ENCODE data around the gene PLXDC1. TPM values are rescaled to one million over a fixed set of nuclear protein-coding genes. Genes with fewer than 3 reads are reported as not detected.
"Not testable (repeated sequence)": the region's sequence is repeated elsewhere in the genome, so short reads cannot be mapped to it uniquely, and the experiment has no call there.

The PLXDC1 gene
- polyA plus RNA-seq, 3 donors: 6.1 to 7.9 (median 7.4) TPM

DNA sequence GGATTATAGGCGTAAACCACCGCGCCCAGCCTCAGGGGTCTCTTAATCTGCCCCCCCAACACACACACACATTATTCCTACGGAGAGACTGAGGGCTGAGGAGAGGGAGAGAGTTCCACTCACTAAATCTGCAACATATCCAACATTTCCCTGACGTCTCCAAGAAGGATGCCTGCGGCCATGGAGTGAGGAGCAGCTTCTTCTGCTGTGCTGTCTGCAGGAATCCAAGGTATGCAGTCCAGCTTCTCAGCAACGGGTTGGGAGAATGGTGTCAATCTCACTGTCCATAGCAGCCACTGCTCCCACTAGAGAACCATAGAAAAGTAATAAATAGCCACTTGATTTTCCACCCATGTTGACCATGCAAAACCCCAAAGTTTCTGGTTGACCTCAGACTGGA, 5.1 kb upstream of the PLXDC1 start:
- DNase-seq: no peak

GRCh38 chr17:39155654-39156053, 4.2 kb upstream of the PLXDC1 start:
- no peak for DNase-seq

- DNase-seq: peak; percentile 91
These were observed 2.2 kb upstream of the PLXDC1 start for GRCh38 chr17:39153599-39154051.

DNA sequence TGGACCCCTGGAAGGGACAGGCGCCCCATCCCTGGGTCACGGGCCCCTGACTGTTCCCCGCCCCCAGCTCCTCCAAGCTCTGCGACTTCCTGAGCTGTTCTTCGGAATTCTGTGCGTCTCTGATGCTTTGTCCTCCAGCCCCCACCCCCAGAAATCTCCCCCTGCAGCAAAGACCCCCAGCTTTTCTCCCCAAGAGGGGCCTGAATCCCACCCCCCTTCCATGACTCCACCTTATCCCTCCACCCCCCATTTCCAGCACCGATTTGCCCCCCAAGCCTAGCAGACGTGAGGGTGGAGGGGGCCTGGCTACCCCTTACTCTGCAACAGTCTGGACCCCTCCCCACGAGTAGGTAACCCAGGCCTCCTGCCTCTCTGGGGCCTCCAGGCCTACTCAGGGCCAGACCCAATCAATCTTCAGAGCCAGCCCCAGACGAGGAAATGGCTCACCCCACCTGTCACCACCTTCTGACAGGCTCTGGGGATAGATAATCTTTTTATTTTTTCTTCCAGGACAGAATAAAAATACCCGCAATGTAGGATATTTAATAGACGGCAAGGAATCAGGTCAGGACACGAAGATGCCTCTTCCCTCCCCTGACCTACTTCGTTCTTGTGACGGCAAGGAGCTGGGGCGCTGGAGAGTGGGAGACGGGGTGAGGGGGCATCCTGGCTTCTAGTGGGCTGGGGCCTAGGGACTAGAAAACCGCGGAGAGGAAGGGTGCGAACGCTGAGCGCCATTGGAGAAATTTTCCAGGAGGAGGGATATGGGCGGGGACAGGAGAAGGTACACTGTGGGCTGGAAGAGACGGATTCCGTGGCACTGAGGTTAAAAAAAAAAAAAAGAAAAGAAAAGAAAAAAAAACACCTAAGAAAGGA, 744 bp upstream of the PLXDC1 start:
- no peak for DNase-seq

- DNase-seq: no peak
These were observed 665 bp downstream of the PLXDC1 start for GRCh38 chr17:39150795-39151149.

DNA sequence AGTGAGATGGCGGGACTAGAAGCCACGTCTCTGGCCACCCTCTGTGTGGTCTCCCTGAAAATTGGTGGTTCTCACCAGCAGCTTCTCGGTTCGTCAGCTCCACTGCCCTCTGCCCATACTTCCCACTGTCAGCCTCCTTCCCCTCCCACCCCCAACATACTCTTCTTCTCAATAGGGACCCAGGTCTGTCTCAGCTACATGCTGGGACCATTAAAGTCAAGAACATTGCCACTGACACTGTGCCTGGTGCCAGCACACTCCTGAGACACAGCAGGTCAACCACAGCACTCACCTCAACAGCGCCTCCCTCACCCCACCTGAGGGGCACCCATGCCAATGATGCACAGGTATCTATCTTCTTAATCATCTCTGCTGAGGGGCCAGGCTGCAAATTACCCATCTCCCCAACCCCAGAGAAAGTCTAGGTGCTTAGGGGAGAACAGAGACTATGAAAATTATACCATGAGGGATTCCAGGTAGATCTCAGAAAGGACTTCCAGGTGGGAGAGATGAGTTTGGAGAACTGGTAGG, 1.3 kb downstream of the PLXDC1 start:
- DNase-seq: no peak

- DNase-seq: no peak
These were observed 3.9 kb downstream of the PLXDC1 start for GRCh38 chr17:39147221-39148185.

- DNase-seq: no peak
These were observed 5.2 kb downstream of the PLXDC1 start for GRCh38 chr17:39146273-39146672.

DNA sequence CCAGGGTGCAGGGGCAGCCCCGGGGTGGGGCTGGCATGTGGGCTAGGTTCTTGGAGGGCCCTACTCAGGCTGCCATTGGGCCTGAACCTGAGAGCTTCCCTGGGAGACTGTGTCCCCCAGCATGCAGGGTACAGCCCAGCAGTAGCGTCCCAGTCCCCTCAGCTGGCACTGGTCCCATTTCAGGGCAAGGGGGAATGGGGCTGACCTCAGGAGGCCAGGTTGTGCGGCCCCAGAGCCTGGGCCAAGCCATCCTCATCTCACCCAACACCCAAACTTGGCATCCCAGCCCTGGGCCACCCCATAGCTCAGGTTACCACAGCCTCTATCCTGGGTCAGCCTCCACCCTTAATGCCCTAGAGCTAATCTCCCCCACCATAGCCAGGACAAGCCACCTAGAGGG, 6.3 kb downstream of the PLXDC1 start:
- DNase-seq: no peak

- no peak for DNase-seq
These were observed 7.0 kb downstream of the PLXDC1 start for GRCh38 chr17:39144416-39144840.

GRCh38 chr17:39143552-39144093, 7.8 kb downstream of the PLXDC1 start:
- no peak for DNase-seq

GRCh38 chr17:39141915-39142664, 9.3 kb downstream of the PLXDC1 start:
- no peak for DNase-seq

DNA sequence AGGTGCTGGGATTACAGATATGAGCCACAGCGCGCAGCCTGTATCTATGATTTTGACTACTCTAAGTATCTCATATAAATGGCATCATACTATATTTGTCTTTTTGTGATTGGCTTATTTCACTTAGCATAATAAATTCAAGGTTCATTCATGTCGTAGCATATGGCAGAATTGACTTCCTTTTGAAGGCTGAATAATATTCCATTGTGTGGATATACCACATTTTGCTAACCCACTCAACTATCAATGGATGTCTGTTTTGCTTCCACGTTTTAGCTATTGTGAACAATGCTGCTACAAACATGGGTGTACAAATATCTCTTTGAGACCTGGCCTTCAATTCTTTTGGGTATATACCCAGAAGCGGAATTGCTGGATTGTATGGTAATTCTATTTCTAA, 10.1 kb downstream of the PLXDC1 start:
- no peak for DNase-seq

DNA sequence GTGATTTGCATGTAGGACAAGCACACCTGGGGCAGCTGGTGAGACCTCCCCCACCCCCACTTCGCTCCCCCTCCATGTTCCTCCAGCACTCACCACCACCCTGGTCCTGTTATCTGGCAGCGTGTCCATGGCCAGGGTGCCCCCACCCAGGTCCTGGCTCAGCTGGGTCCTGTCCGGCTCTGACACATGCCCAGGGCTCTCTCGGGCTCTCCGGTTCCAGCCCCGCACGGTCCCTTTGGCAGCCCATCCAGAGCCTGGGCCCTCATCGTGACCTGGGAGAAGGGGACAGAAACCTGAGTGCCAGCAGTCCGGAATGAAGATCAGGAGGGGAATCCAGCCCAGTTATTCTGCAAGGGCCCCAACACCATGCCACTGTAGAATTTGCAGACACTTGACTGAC, 11.9 kb downstream of the PLXDC1 start:
- DNase-seq: no peak

- DNase-seq: no peak
These were observed 12.3 kb downstream of the PLXDC1 start for GRCh38 chr17:39139161-39139511.

DNA sequence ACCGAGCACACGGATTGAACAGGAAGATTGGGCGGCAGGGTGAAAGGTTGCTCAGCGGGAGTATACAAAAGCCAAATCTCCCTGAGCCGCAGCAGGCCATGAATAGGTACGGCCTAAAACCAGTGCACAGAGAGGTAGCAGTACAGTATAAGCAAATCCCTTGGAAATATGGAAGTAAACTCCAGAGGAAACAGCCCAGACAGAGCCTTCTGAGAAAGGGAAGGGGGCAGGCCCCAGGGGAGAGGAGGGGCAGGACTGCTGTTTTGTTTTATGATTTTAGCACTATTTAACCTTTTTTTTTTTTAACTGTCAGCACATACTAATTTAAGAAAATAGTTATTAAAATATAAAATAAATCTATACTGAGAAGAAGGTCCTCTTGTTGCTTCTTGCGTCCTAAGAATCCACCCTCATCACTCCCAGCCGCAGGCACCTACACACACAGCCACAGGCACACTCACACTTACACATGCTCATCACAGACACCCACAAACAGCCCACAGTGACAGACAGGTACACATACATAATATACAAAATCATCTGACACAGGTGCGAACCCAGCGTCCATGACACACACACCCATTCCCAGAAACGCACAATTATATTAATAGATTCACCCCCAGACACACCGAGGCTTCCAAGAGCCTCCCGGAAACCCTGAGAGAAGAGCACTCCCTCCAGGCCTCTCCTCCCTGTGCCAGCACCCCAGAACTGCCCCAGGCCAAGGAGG, 12.8 kb downstream of the PLXDC1 start:
- DNase-seq: no peak

- DNase-seq: no peak
These were observed 16.6 kb downstream of the PLXDC1 start for GRCh38 chr17:39134878-39135277.

GRCh38 chr17:39132192-39132610, 19.2 kb downstream of the PLXDC1 start:
- no peak for DNase-seq

- no peak for DNase-seq
These were observed 19.8 kb downstream of the PLXDC1 start for GRCh38 chr17:39131616-39132015.

DNA sequence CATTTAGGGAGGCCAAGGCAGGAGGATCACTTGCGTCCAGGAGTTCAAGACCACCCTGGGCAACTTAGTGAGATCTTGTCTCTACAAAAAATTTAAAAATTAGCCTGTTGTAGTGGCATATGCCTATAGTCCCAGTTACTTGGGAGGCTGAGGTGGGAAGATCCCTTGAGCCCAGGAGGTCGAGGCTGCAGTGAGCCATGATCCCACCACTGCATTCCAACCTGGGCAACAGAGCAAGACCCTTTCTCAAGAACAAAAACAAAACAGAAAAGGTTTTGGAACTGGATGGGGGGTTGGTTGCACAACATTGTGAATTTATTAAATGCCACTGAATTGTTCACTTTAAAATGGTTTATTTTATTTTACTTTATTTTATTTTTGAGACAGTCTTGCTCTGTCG, 21.2 kb downstream of the PLXDC1 start:
- DNase-seq: no peak

- DNase-seq: not testable (repeated sequence)
These were observed 21.9 kb downstream of the PLXDC1 start for GRCh38 chr17:39129544-39129943.
